ENCODE measurements around the gene ZNF784.

ZNF784 gene

GRCh38 chr19:55620410-55621204 lies 3.8 kb downstream of the ZNF784 start:
- Histone ChIP-seq H4K8ac (ENCODE audit: low read length) (no peak overlapping the region), H2BK5ac (ENCODE audit: low read depth, low read length, poor library complexity, severe bottlenecking) (no peak overlapping the region), H2BK15ac (ENCODE audit: low read depth, poor library complexity, severe bottlenecking) (no peak overlapping the region), H3K4me1 (ENCODE audit: control insufficient read depth, insufficient read depth, low read depth, low read length) (peaks cover 10% of the 10 kb centered on the region), H3K27me3 (ENCODE audit: control insufficient read depth in 1 of 2, insufficient read depth in 1 of 2, low read length in 2 of 2) (no peaks in the 10 kb centered on the region), H2AFZ (ENCODE audit: low read depth, low read length) (no peak overlapping the region), H3K27ac (ENCODE audit: low read length, poor library complexity, severe bottlenecking) (no peak overlapping the region), H3K14ac (ENCODE audit: low read length in 2 of 2) (no peak overlapping the region), H3K18ac (ENCODE audit: low read depth in 1 of 2, low read length in 2 of 2) (no peak overlapping the region), H3K4me3 (ENCODE audit: insufficient read depth in 1 of 2, low read depth in 1 of 2, low read length in 2 of 2) (no peak overlapping the region), H4K91ac (ENCODE audit: low read length) (no peak overlapping the region), H3K9me3 (ENCODE audit: control insufficient read depth, low read length) (no peaks in the 10 kb centered on the region), H3K79me1 (replicated peaks; ENCODE audit: low read length, poor library complexity, severe bottlenecking) (peaks cover 34% of the 10 kb centered on the region), H3K4me2 (ENCODE audit: low read length, poor library complexity, severe bottlenecking) (no peak overlapping the region), H2BK120ac (ENCODE audit: low read depth, low read length) (no peak overlapping the region), H2BK12ac (ENCODE audit: low read length in 2 of 2) (no peak overlapping the region), H3K9ac (ENCODE audit: low read length) (no peak overlapping the region), H3K36me3 (ENCODE audit: control insufficient read depth in 1 of 2, insufficient read depth in 2 of 2, low read depth in 1 of 2, low read length in 2 of 2) (peaks cover 27 to 50% of the 10 kb centered on the region in 2 experiments), H2AK5ac (ENCODE audit: low read length, severe bottlenecking) (no peak overlapping the region), H3K4ac (ENCODE audit: low read depth in 1 of 2, low read length in 2 of 2) (no peak overlapping the region), H3K23ac (ENCODE audit: low read length in 2 of 2) (no peak overlapping the region)
- 97% methylated on average over 12 of the region's 12 CpGs for WGBS
- DNase-seq, result no peak

GRCh38 chr19:55619286-55619685 lies 5.1 kb downstream of the ZNF784 start:
- H3K4me2 ChIP-seq (ENCODE audit: low read length, poor library complexity, severe bottlenecking), result no peak overlapping the region
- no peak overlapping the region for H3K14ac ChIP-seq (ENCODE audit: low read length in 2 of 2)
- H3K27me3 ChIP-seq (ENCODE audit: control insufficient read depth in 1 of 2, insufficient read depth in 1 of 2, low read length in 2 of 2), result no peaks in the 10 kb centered on the region
- no peak overlapping the region for H2AK5ac ChIP-seq (ENCODE audit: low read length, severe bottlenecking)
- no peak overlapping the region for H4K91ac ChIP-seq (ENCODE audit: low read length)
- no peaks in the 10 kb centered on the region for H3K9me3 ChIP-seq (ENCODE audit: control insufficient read depth, low read length)
- H2BK15ac ChIP-seq (ENCODE audit: low read depth, poor library complexity, severe bottlenecking), result no peak overlapping the region
- 94% methylated on average over 3 of the region's 3 CpGs for WGBS
- H3K36me3 ChIP-seq (ENCODE audit: control insufficient read depth in 1 of 2, insufficient read depth in 2 of 2, low read depth in 1 of 2, low read length in 2 of 2), result peaks cover 31 to 64% of the 10 kb centered on the region in 2 experiments
- no peak overlapping the region for H2BK120ac ChIP-seq (ENCODE audit: low read depth, low read length)
- H3K23ac ChIP-seq (ENCODE audit: low read length in 2 of 2), result no peak overlapping the region
- no peak overlapping the region for H3K27ac ChIP-seq (ENCODE audit: low read length, poor library complexity, severe bottlenecking)
- H3K4me3 ChIP-seq (ENCODE audit: insufficient read depth in 1 of 2, low read depth in 1 of 2, low read length in 2 of 2), result no peak overlapping the region
- H2AFZ ChIP-seq (ENCODE audit: low read depth, low read length), result no peak overlapping the region
- peaks cover 7% of the 10 kb centered on the region for H3K4me1 ChIP-seq (ENCODE audit: control insufficient read depth, insufficient read depth, low read depth, low read length)
- H2BK5ac ChIP-seq (ENCODE audit: low read depth, low read length, poor library complexity, severe bottlenecking), result no peak overlapping the region
- H2BK12ac ChIP-seq (ENCODE audit: low read length in 2 of 2), result no peak overlapping the region
- peak; percentile 33 for DNase-seq
- H3K4ac ChIP-seq (ENCODE audit: low read depth in 1 of 2, low read length in 2 of 2), result no peak overlapping the region
- H3K18ac ChIP-seq (ENCODE audit: low read depth in 1 of 2, low read length in 2 of 2), result no peak overlapping the region
- H4K8ac ChIP-seq (ENCODE audit: low read length), result no peak overlapping the region
- no peak overlapping the region for H3K9ac ChIP-seq (ENCODE audit: low read length)
- peaks cover 43% of the 10 kb centered on the region for H3K79me1 ChIP-seq (replicated peaks; ENCODE audit: low read length, poor library complexity, severe bottlenecking)

DNA sequence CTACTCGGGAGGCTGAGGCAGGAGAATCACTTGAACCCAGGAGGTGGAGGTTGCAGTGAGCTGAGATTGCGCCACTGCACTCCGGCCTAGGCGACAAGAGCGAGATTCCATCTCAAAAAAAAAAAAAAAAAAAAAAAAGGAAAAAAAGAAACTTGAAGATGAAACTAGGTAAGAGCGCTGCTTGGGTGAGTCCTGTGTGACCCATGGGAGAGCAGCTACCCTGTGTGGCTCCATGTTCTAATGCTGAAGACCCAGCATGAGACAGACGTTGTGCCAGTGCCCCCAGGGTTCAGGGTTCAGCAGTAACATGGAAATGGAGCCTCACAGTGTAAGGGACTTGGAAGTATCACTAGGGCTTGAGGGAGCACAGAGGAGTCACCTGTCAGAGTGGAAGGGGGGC lies 5.9 kb downstream of the ZNF784 start:
- H3K36me3 ChIP-seq (ENCODE audit: control insufficient read depth in 1 of 2, insufficient read depth in 2 of 2, low read depth in 1 of 2, low read length in 2 of 2), result peaks cover 31 to 72% of the 10 kb centered on the region in 2 experiments
- no peaks in the 10 kb centered on the region for H3K9me3 ChIP-seq (ENCODE audit: control insufficient read depth, low read length)
- H2BK15ac ChIP-seq (ENCODE audit: low read depth, poor library complexity, severe bottlenecking), result no peak overlapping the region
- H3K4me1 ChIP-seq (ENCODE audit: control insufficient read depth, insufficient read depth, low read depth, low read length), result peaks cover 7% of the 10 kb centered on the region
- H2BK5ac ChIP-seq (ENCODE audit: low read depth, low read length, poor library complexity, severe bottlenecking), result no peak overlapping the region
- no peak overlapping the region for H3K4me3 ChIP-seq (ENCODE audit: insufficient read depth in 1 of 2, low read depth in 1 of 2, low read length in 2 of 2)
- H3K27me3 ChIP-seq (ENCODE audit: control insufficient read depth in 1 of 2, insufficient read depth in 1 of 2, low read length in 2 of 2), result no peaks in the 10 kb centered on the region
- H4K91ac ChIP-seq (ENCODE audit: low read length), result no peak overlapping the region
- no peak overlapping the region for H2BK12ac ChIP-seq (ENCODE audit: low read length in 2 of 2)
- H3K14ac ChIP-seq (ENCODE audit: low read length in 2 of 2), result no peak overlapping the region
- no peak overlapping the region for H3K4me2 ChIP-seq (ENCODE audit: low read length, poor library complexity, severe bottlenecking)
- H2BK120ac ChIP-seq (ENCODE audit: low read depth, low read length), result no peak overlapping the region
- H3K79me1 ChIP-seq (replicated peaks; ENCODE audit: low read length, poor library complexity, severe bottlenecking), result peaks cover 41% of the 10 kb centered on the region
- 82% methylated on average over 4 of the region's 7 CpGs for WGBS
- H3K27ac ChIP-seq (ENCODE audit: low read length, poor library complexity, severe bottlenecking), result no peak overlapping the region
- no peak overlapping the region for H3K23ac ChIP-seq (ENCODE audit: low read length in 2 of 2)
- H3K9ac ChIP-seq (ENCODE audit: low read length), result no peak overlapping the region
- DNase-seq, result no peak
- H2AK5ac ChIP-seq (ENCODE audit: low read length, severe bottlenecking), result no peak overlapping the region
- no peak overlapping the region for H3K4ac ChIP-seq (ENCODE audit: low read depth in 1 of 2, low read length in 2 of 2)
- H2AFZ ChIP-seq (ENCODE audit: low read depth, low read length), result no peak overlapping the region
- H3K18ac ChIP-seq (ENCODE audit: low read depth in 1 of 2, low read length in 2 of 2), result no peak overlapping the region
- H4K8ac ChIP-seq (ENCODE audit: low read length), result no peak overlapping the region

DNA sequence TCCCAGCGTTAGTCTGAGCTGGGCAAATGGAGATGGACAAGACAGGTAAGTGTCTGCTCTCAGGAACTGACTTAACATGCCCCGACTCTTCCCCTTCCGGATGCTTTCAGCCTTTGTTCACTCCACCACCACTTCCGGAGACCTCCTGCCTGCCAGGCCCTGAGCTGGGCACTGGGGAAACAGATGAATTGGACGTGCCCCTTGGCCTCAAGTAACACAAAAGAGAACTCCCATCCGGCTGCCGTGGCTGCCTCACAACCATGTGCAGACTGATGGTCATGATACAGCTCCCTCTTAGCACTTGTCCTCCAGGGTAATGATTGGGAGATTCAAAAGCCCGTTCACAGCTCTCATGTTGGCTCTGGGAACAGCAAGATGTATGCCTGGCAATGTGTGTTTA lies 6.9 kb downstream of the ZNF784 start:
- H2BK12ac ChIP-seq (ENCODE audit: low read length in 2 of 2), result no peak overlapping the region
- H3K18ac ChIP-seq (ENCODE audit: low read depth in 1 of 2, low read length in 2 of 2), result no peak overlapping the region
- H4K91ac ChIP-seq (ENCODE audit: low read length), result no peak overlapping the region
- H2AFZ ChIP-seq (ENCODE audit: low read depth, low read length), result no peak overlapping the region
- H3K9ac ChIP-seq (ENCODE audit: low read length), result no peak overlapping the region
- peaks cover 36% of the 10 kb centered on the region for H3K79me1 ChIP-seq (replicated peaks; ENCODE audit: low read length, poor library complexity, severe bottlenecking)
- H3K4me1 ChIP-seq (ENCODE audit: control insufficient read depth, insufficient read depth, low read depth, low read length), result peaks cover 6% of the 10 kb centered on the region
- H3K14ac ChIP-seq (ENCODE audit: low read length in 2 of 2), result no peak overlapping the region
- H3K4me3 ChIP-seq (ENCODE audit: insufficient read depth in 1 of 2, low read depth in 1 of 2, low read length in 2 of 2), result no peak overlapping the region
- no peak overlapping the region for H2BK120ac ChIP-seq (ENCODE audit: low read depth, low read length)
- H3K36me3 ChIP-seq (ENCODE audit: control insufficient read depth in 1 of 2, insufficient read depth in 2 of 2, low read depth in 1 of 2, low read length in 2 of 2), result peaks cover 31 to 75% of the 10 kb centered on the region in 2 experiments
- H2BK5ac ChIP-seq (ENCODE audit: low read depth, low read length, poor library complexity, severe bottlenecking), result no peak overlapping the region
- DNase-seq, result no peak
- no peak overlapping the region for H2AK5ac ChIP-seq (ENCODE audit: low read length, severe bottlenecking)
- H3K9me3 ChIP-seq (ENCODE audit: control insufficient read depth, low read length), result no peaks in the 10 kb centered on the region
- H3K4ac ChIP-seq (ENCODE audit: low read depth in 1 of 2, low read length in 2 of 2), result no peak overlapping the region
- 92% methylated on average over 8 of the region's 8 CpGs for WGBS
- no peak overlapping the region for H3K23ac ChIP-seq (ENCODE audit: low read length in 2 of 2)
- no peak overlapping the region for H4K8ac ChIP-seq (ENCODE audit: low read length)
- no peak overlapping the region for H2BK15ac ChIP-seq (ENCODE audit: low read depth, poor library complexity, severe bottlenecking)
- no peaks in the 10 kb centered on the region for H3K27me3 ChIP-seq (ENCODE audit: control insufficient read depth in 1 of 2, insufficient read depth in 1 of 2, low read length in 2 of 2)
- no peak overlapping the region for H3K4me2 ChIP-seq (ENCODE audit: low read length, poor library complexity, severe bottlenecking)
- no peak overlapping the region for H3K27ac ChIP-seq (ENCODE audit: low read length, poor library complexity, severe bottlenecking)

Data from mesenchymal stem cell (in vitro differentiated cells and primary cell).